NOMO-1 treated with dmso at 0.1 percent for 144 hours (cell line): ENCODE data around the gene COL6A6.
"Not testable (repeated sequence)": the region's sequence is repeated elsewhere in the genome, so short reads cannot be mapped to it uniquely, and the experiment has no call there.

ENCODE experiments used
- DNase-seq: peaks from one replicate; lab custom pipeline; 2025; ENCODE audit not compliant: unreplicated experiment; lab: John Stamatoyannopoulos, UW

Gene COL6A6

DNA sequence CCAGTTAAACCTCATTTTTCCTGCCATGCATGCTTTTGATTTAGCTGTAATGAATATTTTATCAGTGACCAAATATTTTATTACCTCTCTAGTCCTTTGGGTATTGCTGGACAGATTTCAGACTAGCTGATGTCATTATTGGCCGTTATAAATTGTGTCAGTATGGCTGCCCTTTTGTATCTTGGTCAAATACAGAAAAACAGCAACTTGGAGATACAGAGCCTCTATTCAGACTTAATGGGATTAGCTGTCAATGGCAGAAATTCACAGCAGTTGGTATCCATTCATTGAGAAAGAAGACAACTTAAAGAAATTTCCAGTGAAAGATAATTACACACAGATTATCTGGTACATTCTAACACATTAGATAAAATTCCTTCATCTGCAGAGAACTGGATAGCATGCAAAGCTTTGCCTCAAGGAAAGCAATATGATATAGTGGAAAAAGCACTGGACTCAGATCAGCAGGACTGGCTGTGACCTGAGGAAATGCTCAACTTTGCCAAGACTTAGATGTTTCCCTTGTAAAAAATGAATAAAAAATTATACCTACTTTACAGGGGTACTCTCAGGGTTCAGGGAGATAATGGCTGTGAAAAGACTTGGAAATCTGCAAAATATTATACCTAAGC is 20.8 kb downstream of the COL6A6 start:
- no peak for DNase-seq

GRCh38 chr3:130539005-130539404 is 22.0 kb downstream of the COL6A6 start:
- peak; percentile 19 for DNase-seq

DNA sequence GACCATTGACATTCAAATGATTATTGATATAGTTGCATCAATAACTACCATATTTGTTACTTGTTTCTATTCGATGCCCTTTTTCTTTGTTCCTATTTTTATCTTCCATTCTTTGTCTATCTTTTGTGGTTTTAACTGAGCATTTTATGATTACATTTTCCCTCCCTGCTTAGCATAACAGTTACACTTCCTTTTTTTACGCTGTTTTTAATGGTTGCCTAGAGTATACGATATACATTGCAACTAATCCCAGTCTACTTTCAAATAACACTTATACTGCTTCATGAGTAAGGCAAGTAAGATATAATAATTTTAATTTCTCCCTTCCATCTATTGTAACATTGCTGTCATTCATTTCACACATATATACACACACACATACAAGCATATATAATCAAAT is 26.3 kb downstream of the COL6A6 start:
- peak; percentile 66 for DNase-seq

GRCh38 chr3:130546920-130547679 is 30.1 kb downstream of the COL6A6 start:
- DNase-seq, result no peak

- DNase-seq, result not testable (repeated sequence)
These were observed 30.7 kb downstream of the COL6A6 start for GRCh38 chr3:130547680-130548065.

GRCh38 chr3:130548356-130548755 is 31.4 kb downstream of the COL6A6 start:
- no peak for DNase-seq

GRCh38 chr3:130557336-130558035 is 40.5 kb downstream of the COL6A6 start:
- no peak for DNase-seq

GRCh38 chr3:130558366-130558765 is 41.4 kb downstream of the COL6A6 start:
- DNase-seq, result no peak

- no peak for DNase-seq
These were observed 48.2 kb downstream of the COL6A6 start for GRCh38 chr3:130565224-130565623.
